ENCODE results near the gene FRMD8. TPM values are rescaled to one million over a fixed set of nuclear protein-coding genes. Genes with fewer than 3 reads are reported as not detected.

The FRMD8 gene
- total RNA-seq, 4 donors from 2014 or later, result 30.4 to 37.3 (median 34.7) TPM

GRCh38 chr11:65434667-65435410, 48.4 kb downstream of the FRMD8 start:
- peak; percentile 24 for DNase-seq (ENCODE audit: extremely low spot score)
- no peak for TF ChIP-seq POLR2A (IDR thresholded peaks at IDR 0.05; ENCODE audit: low read depth)
- peak; percentile 9 to 73 for TF ChIP-seq POLR2AphosphoS5 (IDR thresholded peaks at IDR 0.05)
- Histone ChIP-seq H3K36me3 (peaks cover 36 to 95% (median 61%) of the 10 kb centered on the region in 4 donors), H3K4me1 (peaks cover 73 to 99% (median 97%) of the 10 kb centered on the region in 4 donors), H3K4me3 (peak overlapping the region in 1 of 4 donors; percentile 14), H3K27me3 (no peaks in the 10 kb centered on the region), H3K9me3 (no peaks in the 10 kb centered on the region), H3K27ac (replicated peaks in 1 of 4) (peak overlapping the region; percentile 29 to 99 (median 50))
- WGBS, result 72% methylated on average over 5 of the region's 5 CpGs
- intact Hi-C loops (cut with DNase I), result no loop called here

- TF ChIP-seq POLR2A (IDR thresholded peaks at IDR 0.05; ENCODE audit: low read depth) (no peak), EP300 (IDR thresholded peaks at IDR 0.05) (no peak), POLR2AphosphoS5 (IDR thresholded peaks at IDR 0.05) (peak; percentile 23 to 46)
- peak overlapping the region in 3 of 4 donors; percentile 3 to 14 (median 4) for H3K4me3 ChIP-seq
- peaks cover 69 to 99% (median 97%) of the 10 kb centered on the region in 4 donors for H3K4me1 ChIP-seq
- peaks cover 36 to 95% (median 64%) of the 10 kb centered on the region in 4 donors for H3K36me3 ChIP-seq
- no peaks in the 10 kb centered on the region for H3K9me3 ChIP-seq
- intact Hi-C loops (cut with DNase I), result no loop called here
- H3K27me3 ChIP-seq, result no peaks in the 10 kb centered on the region
- DNase-seq (ENCODE audit: extremely low spot score), result no peak
- peak overlapping the region; percentile 29 to 99 (median 62) for H3K27ac ChIP-seq (replicated peaks in 1 of 4)
- WGBS, result 60% methylated on average over 9 of the region's 9 CpGs
Observed at GRCh38 chr11:65435411-65435931, 49.0 kb downstream of the FRMD8 start.

GRCh38 chr11:65435981-65436411, 49.6 kb downstream of the FRMD8 start:
- H3K27me3 ChIP-seq, result no peaks in the 10 kb centered on the region
- peak; percentile 82 for DNase-seq (ENCODE audit: extremely low spot score)
- peak in 1 of 2 donors; percentile 16 for TF ChIP-seq POLR2AphosphoS5 (IDR thresholded peaks at IDR 0.05)
- no peak for TF ChIP-seq CTCF (IDR thresholded peaks at IDR 0.05)
- H3K27ac ChIP-seq (replicated peaks in 1 of 4), result peak overlapping the region; percentile 29 to 99 (median 62)
- peaks cover 69 to 99% (median 97%) of the 10 kb centered on the region in 4 donors for H3K4me1 ChIP-seq
- 86% methylated on average over 6 of the region's 8 CpGs for WGBS
- peaks cover 36 to 97% (median 64%) of the 10 kb centered on the region in 4 donors for H3K36me3 ChIP-seq
- intact Hi-C loops (cut with DNase I), result no loop called here
- peak overlapping the region in 3 of 4 donors; percentile 3 to 14 (median 4) for H3K4me3 ChIP-seq
- no peaks in the 10 kb centered on the region for H3K9me3 ChIP-seq

- WGBS, result 71% methylated on average over 5 of the region's 5 CpGs
- TF ChIP-seq POLR2AphosphoS5 (IDR thresholded peaks at IDR 0.05) (peak; percentile 25 to 83), POLR2A (IDR thresholded peaks at IDR 0.05; ENCODE audit: low read depth) (no peak)
- intact Hi-C loops (cut with DNase I), result no loop called here
- peak overlapping the region; percentile 29 to 99 (median 62) for H3K27ac ChIP-seq (replicated peaks in 1 of 4)
- H3K4me1 ChIP-seq, result peaks cover 67 to 99% (median 97%) of the 10 kb centered on the region in 4 donors
- peak; percentile 45 for DNase-seq (ENCODE audit: extremely low spot score)
- no peaks in the 10 kb centered on the region for H3K27me3 ChIP-seq
- peaks cover 36 to 99% (median 65%) of the 10 kb centered on the region in 4 donors for H3K36me3 ChIP-seq
- no peaks in the 10 kb centered on the region for H3K9me3 ChIP-seq
- H3K4me3 ChIP-seq, result peak overlapping the region in 1 of 4 donors; percentile 14
Observed at GRCh38 chr11:65436412-65437032, 50.1 kb downstream of the FRMD8 start.

GRCh38 chr11:65437436-65438227, 51.2 kb downstream of the FRMD8 start:
- no peaks in the 10 kb centered on the region for H3K27me3 ChIP-seq
- DNase-seq (ENCODE audit: extremely low spot score), result peak; percentile 82
- H3K9me3 ChIP-seq, result no peaks in the 10 kb centered on the region
- H3K36me3 ChIP-seq, result peaks cover 41 to 99% (median 70%) of the 10 kb centered on the region in 4 donors
- peaks cover 66 to 99% (median 97%) of the 10 kb centered on the region in 4 donors for H3K4me1 ChIP-seq
- 66% methylated on average over 13 of the region's 14 CpGs for WGBS
- H3K4me3 ChIP-seq, result no peak overlapping the region
- H3K27ac ChIP-seq (replicated peaks in 1 of 4), result peak overlapping the region; percentile 32 to 78 (median 66)
- TF ChIP-seq POLR2A (IDR thresholded peaks at IDR 0.05; ENCODE audit: low read depth), result peak; percentile 23
- no peak for TF ChIP-seq CTCF (IDR thresholded peaks at IDR 0.05)
- TF ChIP-seq POLR2AphosphoS5 (IDR thresholded peaks at IDR 0.05), result peak; percentile 21 to 85
- TF ChIP-seq EP300 (IDR thresholded peaks at IDR 0.05), result no peak
- intact Hi-C loops (cut with DNase I), result no loop called here
